ENCODE results near the gene TMEM151B. TPM values are rescaled to one million over a fixed set of nuclear protein-coding genes. Genes with fewer than 3 reads are reported as not detected.

TMEM151B gene
- total RNA-seq, 1 experiment from 2014 or later = not detected

DNA sequence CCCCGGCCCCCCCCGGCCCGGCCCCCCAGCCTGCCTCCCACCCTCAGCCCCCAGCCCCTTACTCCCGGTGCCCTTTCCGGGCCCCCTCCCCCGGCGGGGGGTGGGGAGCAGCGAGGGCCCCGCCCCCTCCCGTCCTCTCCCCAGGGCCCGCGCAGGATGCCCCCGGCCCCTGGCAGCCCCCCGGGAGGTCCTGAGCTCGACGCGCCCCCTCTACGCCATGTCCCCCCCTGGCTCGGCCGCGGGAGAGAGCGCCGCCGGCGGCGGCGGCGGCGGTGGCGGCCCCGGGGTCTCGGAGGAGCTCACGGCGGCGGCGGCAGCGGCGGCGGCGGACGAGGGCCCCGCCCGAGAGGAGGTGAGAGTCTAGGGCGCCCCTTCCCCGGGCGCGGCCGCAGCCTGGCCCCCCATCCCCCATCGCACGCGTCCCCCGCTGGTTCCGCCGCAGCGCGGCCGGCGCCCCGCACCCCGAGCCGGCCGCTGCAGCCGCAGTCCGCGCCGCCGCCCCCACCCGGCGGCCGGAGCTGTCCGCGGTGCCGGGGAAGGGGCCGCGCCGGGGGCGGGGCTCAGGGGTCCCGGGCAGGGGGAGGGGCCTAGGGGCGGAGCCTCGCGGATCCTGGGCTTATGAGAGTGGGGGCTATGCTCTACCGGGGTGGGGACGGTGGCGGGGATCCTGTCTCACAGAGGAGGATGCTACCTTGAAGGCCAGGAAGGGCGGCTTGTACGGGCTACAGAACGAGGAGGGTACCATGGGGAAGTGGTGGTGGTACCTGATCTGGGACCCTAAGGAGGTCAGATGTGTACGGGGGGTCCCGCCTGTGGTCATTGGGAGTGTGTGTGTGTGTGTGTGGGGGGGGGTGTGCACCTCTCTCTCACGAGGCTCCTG, 516 bp downstream of the TMEM151B start:
- ATAC-seq = no peak
- no peaks in the 10 kb centered on the region for H3K36me3 ChIP-seq (ENCODE audit: low read depth, low read length)
- POLR2A ChIA-PET (ENCODE audit: unreplicated experiment) = interaction anchor here (0.6 kb wide), 1 partner anchor 67 kb away, joined by 5 read pairs; no protein-coding TSS in a partner anchor

GRCh38 chr6:44271406-44271723, 1.1 kb downstream of the TMEM151B start:
- Histone ChIP-seq H3K27ac (ENCODE audit: low read length) (no peak overlapping the region), H3K36me3 (ENCODE audit: low read depth, low read length) (no peaks in the 10 kb centered on the region), H3K4me3 (ENCODE audit: low read length) (no peak overlapping the region), H3K27me3 (ENCODE audit: low read length) (peaks cover 33% of the 10 kb centered on the region), H3K4me2 (ENCODE audit: low read length) (no peak overlapping the region), H4K20me1 (ENCODE audit: low read length) (no peaks in the 10 kb centered on the region), H3K79me2 (ENCODE audit: low read length) (no peaks in the 10 kb centered on the region), H3K9me3 (ENCODE audit: low read length) (no peaks in the 10 kb centered on the region), H2AFZ (ENCODE audit: low read length) (no peak overlapping the region), H3K9ac (ENCODE audit: low read length) (no peak overlapping the region), H3F3A (ENCODE audit: low read length, unreplicated experiment) (no peaks in the 10 kb centered on the region), H3K4me1 (ENCODE audit: insufficient read depth, low read length) (no peaks in the 10 kb centered on the region), H3K9me2 (replicated peaks; ENCODE audit: low read length) (no peaks in the 10 kb centered on the region)
- no TSS peak for BruUV-seq (replicated peaks)
- no peak for DNase-seq
- ChIA-PET POLR2A (ENCODE audit: unreplicated experiment) (interaction anchor here (0.6 kb wide), 1 partner anchor 66 kb away, joined by 5 read pairs; no protein-coding TSS in a partner anchor), CTCF (no interaction called here)
- no peak for ATAC-seq
- intact Hi-C loops (cut with micrococcal nuclease) = no loop called here
- no peak for TF ChIP-seq EZH2phosphoT487 (IDR thresholded peaks at IDR 0.05; ENCODE audit: borderline replicate concordance, low read length)
- TF ChIP-seq EZH2 (IDR thresholded peaks at IDR 0.05; ENCODE audit: low read length, unreplicated experiment) = no peak
- TF ChIP-seq, protein P1, sequence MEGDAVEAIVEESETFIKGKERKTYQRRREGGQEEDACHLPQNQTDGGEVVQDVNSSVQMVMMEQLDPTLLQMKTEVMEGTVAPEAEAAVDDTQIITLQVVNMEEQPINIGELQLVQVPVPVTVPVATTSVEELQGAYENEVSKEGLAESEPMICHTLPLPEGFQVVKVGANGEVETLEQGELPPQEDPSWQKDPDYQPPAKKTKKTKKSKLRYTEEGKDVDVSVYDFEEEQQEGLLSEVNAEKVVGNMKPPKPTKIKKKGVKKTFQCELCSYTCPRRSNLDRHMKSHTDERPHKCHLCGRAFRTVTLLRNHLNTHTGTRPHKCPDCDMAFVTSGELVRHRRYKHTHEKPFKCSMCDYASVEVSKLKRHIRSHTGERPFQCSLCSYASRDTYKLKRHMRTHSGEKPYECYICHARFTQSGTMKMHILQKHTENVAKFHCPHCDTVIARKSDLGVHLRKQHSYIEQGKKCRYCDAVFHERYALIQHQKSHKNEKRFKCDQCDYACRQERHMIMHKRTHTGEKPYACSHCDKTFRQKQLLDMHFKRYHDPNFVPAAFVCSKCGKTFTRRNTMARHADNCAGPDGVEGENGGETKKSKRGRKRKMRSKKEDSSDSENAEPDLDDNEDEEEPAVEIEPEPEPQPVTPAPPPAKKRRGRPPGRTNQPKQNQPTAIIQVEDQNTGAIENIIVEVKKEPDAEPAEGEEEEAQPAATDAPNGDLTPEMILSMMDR (conservative IDR thresholded peaks at IDR 0.05; ENCODE audit: low read depth, low read length) = no peak

More for the DNA sequence above, 516 bp downstream of the TMEM151B start:
- no peaks in the 10 kb centered on the region for H3K79me2 ChIP-seq (ENCODE audit: low read length)
- no peak overlapping the region for H3K4me3 ChIP-seq (ENCODE audit: low read length)
- TF ChIP-seq EZH2phosphoT487 (IDR thresholded peaks at IDR 0.05; ENCODE audit: borderline replicate concordance, low read length) (no peak), EZH2 (IDR thresholded peaks at IDR 0.05; ENCODE audit: low read length, unreplicated experiment) (no peak)
- TF ChIP-seq, protein P1 (conservative IDR thresholded peaks at IDR 0.05; ENCODE audit: low read depth, low read length) = no peak
- H3K9me3 ChIP-seq (ENCODE audit: low read length) = no peaks in the 10 kb centered on the region
- no peak overlapping the region for H2AFZ ChIP-seq (ENCODE audit: low read length)
- intact Hi-C loops (cut with micrococcal nuclease) = no loop called here
- no peak overlapping the region for H3K27ac ChIP-seq (ENCODE audit: low read length)
- H3K4me1 ChIP-seq (ENCODE audit: insufficient read depth, low read length) = no peaks in the 10 kb centered on the region
- no peak for DNase-seq
- no peaks in the 10 kb centered on the region for H3F3A ChIP-seq (ENCODE audit: low read length, unreplicated experiment)
- H3K27me3 ChIP-seq (ENCODE audit: low read length) = peaks cover 33% of the 10 kb centered on the region
- no peak overlapping the region for H3K4me2 ChIP-seq (ENCODE audit: low read length)
- H3K9ac ChIP-seq (ENCODE audit: low read length) = no peak overlapping the region
- no TSS peak for BruUV-seq (replicated peaks)
- no peaks in the 10 kb centered on the region for H4K20me1 ChIP-seq (ENCODE audit: low read length)
- CTCF ChIA-PET = no interaction called here
- H3K9me2 ChIP-seq (replicated peaks; ENCODE audit: low read length) = no peaks in the 10 kb centered on the region

DNA sequence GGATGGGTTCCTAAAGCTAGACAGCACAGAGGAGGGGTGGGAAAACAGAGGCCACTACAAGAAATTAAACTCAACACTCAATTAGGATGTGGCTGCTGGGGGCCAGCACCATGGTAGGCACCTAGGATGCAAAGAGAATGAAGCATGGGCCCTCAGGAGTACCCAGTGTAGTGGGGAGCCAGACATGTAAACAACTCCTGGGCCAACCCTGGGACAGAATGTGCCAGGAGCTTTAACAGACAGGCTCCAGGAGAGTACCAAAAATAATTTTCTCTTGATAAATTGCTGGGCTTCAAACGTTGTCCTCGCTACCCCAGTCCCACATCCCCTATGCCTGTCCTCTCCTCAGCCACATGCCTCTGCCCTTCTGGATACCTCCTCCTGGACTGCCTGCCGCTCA, 1.7 kb downstream of the TMEM151B start:
- Histone ChIP-seq H3K9me3 (ENCODE audit: low read length) (no peaks in the 10 kb centered on the region), H3K27me3 (ENCODE audit: low read length) (peaks cover 33% of the 10 kb centered on the region), H3K9ac (ENCODE audit: low read length) (no peak overlapping the region), H3K36me3 (ENCODE audit: low read depth, low read length) (no peaks in the 10 kb centered on the region), H3K27ac (ENCODE audit: low read length) (no peak overlapping the region), H3F3A (ENCODE audit: low read length, unreplicated experiment) (no peaks in the 10 kb centered on the region), H4K20me1 (ENCODE audit: low read length) (no peaks in the 10 kb centered on the region), H3K4me3 (ENCODE audit: low read length) (no peak overlapping the region), H3K79me2 (ENCODE audit: low read length) (no peaks in the 10 kb centered on the region), H3K4me1 (ENCODE audit: insufficient read depth, low read length) (no peaks in the 10 kb centered on the region), H3K4me2 (ENCODE audit: low read length) (no peak overlapping the region), H3K9me2 (replicated peaks; ENCODE audit: low read length) (no peaks in the 10 kb centered on the region), H2AFZ (ENCODE audit: low read length) (no peak overlapping the region)
- no peak for ATAC-seq
- TF ChIP-seq, protein P1 (conservative IDR thresholded peaks at IDR 0.05; ENCODE audit: low read depth, low read length) = no peak
- TF ChIP-seq EZH2phosphoT487 (IDR thresholded peaks at IDR 0.05; ENCODE audit: borderline replicate concordance, low read length) (no peak), EZH2 (IDR thresholded peaks at IDR 0.05; ENCODE audit: low read length, unreplicated experiment) (no peak)
- no peak for DNase-seq
- CTCF ChIA-PET = no interaction called here
- POLR2A ChIA-PET (ENCODE audit: unreplicated experiment) = no interaction called here
- intact Hi-C loops (cut with micrococcal nuclease) = no loop called here
- no TSS peak for BruUV-seq (replicated peaks)

Data from PC-3 (cell line).